Measurements from ENCODE around the gene VAV2.

Gene VAV2

DNA sequence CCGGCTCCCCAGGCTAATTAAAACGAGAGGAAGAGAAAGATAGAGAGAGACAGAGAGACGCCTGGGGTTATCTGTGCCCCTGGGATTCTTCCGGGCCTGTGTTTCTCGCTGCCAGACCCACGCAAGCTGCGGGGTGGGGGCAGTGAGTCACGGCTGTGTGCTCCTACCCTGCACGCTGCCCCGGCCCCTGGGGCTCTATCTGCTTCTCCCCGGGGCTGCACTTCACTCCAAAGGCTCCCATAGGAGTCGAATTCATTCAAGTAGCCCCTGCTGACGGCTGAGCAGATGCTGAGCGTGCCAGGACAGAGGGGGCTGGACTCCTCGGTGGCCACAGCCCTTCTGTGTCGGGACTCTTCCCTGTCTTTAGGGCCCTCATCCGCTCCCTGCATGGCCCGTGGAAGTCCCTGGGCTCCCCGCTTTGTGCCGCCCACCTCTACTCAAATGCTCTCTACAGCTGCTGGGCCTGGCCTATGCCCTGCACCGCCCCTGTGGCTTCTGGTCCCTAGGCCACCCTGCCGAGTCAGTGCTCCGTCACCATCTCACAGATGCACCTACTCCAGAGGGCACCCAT lies 276.7 kb downstream of the VAV2 start:
- no peak for DNase-seq

DNA sequence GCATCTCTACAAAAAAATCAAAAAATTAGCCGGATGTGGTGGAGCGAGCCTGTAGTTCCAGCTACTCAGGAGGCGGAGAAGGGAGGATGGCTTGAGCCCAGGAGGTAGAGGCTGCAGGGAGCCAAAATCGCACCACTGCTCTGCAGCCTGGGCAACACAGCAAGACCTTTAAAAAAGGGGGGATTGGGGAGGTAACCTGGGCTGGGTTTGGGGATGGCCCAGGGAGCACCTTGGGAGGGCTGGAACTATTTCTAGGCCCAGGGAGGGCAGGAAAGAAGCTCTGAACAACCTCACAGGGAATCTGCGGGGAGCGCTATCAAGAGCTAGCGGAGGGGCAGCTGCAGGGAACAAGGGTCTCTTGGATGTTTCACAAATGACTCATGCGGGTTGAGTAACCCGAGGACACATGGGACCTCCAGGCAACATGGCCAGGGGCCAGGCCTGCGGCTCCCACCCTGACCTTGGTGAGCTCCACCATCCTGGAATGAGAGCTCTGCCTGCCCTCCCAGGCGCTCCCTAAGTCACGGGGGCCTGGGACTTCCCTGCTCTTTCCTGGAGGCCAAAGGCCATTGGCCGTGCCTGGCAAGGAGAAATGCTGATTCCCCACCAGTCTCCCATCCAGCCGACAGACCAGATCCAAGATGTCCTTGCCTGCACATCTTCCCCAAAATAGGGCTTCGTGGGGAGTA lies 277.4 kb downstream of the VAV2 start:
- DNase-seq: no peak

DNA sequence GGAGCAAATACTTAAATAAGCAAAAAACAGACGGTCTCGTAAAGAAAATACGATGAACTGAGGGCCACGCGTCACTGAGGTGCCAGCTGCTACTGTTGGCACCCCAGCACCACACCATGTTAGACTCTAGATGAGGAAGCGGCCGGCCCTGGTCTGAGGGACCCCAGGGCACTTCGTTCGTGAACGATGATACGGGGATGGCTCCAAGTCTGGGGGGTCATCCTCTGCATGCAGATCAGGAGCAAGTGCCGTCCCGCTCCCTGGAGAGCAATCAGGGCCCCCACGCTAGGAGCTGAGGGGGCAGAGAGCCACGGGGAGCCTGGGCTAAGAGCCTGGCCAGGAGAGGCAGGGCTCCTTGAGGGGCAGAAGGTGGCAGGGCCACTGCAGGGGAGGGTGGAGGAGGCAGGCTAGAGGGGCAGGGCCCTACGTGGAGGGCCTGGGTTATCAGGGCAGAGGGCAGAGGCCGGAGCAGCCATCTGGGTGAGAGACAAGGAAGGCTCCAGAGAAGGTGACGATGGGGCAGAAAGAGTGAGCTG lies 278.1 kb downstream of the VAV2 start:
- DNase-seq: no peak

DNA sequence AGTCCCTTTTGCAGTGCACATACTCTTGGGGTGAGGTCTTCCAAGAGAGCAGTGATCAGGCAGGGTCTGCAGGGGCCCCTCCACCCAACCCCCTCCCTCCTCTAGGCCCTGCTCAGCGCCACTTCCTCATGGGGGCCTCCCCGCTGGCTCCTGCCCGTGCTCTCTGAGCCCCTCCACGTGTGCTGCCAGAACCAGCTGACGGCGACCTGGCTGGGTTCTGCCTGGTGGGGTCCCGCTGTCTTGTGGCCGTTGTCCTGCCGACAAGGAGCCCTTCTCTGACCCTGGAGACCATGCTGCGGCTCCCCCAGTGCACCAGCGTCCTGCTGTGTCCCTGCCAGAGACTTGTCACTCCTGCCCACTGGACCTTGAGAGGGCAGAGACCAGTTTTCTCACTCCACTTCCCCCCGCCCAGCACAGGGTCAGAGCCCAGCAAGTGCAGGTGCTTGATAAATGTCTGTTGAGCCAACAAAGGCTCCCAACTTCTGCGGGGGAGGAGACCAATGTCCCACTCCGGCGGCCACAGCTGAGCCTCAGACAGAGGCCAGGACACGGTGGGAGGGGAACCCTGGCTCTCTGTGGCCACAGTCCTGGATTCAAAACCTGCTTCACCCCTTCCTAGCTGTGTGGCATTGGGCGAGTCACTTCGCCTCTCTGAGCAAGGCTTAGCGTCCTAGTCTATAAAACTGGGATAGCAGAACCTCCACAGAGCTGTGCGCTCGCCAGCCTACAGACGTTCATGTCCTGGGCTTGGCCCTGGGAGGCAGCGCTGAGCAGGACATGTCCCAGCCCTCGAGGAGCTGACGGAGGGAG lies 278.8 kb downstream of the VAV2 start:
- no peak for DNase-seq

DNA sequence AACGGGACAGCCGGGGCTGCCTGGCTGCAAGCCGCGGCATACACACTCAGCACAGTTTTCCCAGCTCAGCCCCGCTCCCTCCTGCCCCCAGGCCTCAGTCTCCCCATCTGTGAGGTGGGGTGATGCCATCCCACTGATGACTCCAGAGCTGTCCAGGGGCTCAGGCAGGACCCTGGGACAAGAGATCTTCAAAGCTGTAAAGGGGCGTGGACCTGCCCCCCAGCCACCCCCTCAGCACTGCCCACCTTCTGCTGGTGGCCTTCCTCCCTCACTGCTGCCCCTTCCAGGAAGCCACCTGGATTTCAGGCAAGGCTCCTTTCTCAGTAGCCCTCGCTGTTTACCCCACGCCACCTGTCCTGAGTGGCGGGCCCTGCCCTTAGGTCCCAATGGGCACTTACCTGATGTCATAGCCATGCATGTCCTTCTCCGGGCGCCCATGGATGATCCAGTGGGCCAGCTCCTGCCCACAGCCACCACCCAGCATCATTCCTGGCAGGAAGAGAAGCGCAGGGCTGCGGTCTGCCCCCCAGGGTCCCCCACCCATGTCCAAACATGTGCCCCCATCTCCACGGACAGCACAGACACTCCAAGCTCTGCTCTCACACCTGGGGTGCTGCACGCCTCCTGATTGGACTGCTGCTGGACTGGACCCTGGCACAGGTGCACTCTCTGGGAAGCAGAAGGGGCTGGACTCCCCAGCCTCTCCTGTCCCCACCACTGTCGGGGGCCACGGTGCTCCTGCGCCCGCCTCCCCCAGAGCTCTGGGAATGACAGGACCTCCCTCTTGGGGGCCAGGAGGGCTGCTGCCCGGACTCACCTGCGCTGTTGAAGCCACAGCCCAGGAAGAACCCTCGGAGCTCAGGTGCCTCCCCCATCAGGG lies 279.7 kb downstream of the VAV2 start:
- no peak for DNase-seq
